Lower lobe of right lung (tissue), 2 donors: Measurements from ENCODE around the gene INF2. TPM values are rescaled to one million over a fixed set of nuclear protein-coding genes. Genes with fewer than 3 reads are reported as not detected.
A peak's percentile ranks its signal among the peaks of the same experiment; 100 is the strongest.

Source experiments
- ATAC-seq, 2 donors: fragments of 200-7000 bp; cut with Tn5 transposase; one replicate each; pipeline ENCODE4 v1.9.1; 2020 to 2022; ENCODE audit warnings: mild to moderate bottlenecking in 2 of 2, moderate library complexity in 2 of 2
- DNase-seq: peaks from one replicate; pipeline ENCODE4 v3.0.0-alpha.2; 2020
- H3K27ac ChIP-seq: fragments of 200-600 bp; one replicate; pipeline ENCODE4 v1.8.0; 2022
- H3K27me3 ChIP-seq: fragments of 200-600 bp; one replicate; pipeline ENCODE4 v1.8.0; 2022; ENCODE audit warnings: low read depth
- H3K36me3 ChIP-seq: fragments of 200-600 bp; one replicate; pipeline ENCODE4 v1.8.0; 2022; ENCODE audit warnings: mild to moderate bottlenecking
- H3K4me1 ChIP-seq: fragments of 200-600 bp; one replicate; pipeline ENCODE4 v1.8.0; 2022
- H3K4me3 ChIP-seq: fragments of 200-600 bp; one replicate; pipeline ENCODE4 v1.8.0; 2022; ENCODE audit warnings: mild to moderate bottlenecking
- H3K9me3 ChIP-seq: fragments of 200-600 bp; one replicate; pipeline ENCODE4 v1.8.0; 2022
- intact Hi-C: fragments of 100-400 bp; cut with DNase I; formaldehyde crosslinking; loops from one replicate; pipeline ENCODE4 v1.11.0; 2022
- total RNA-seq: library from RNA; stranded (reverse); fragmentation: NEBNext Ultra II Directional; extraction: Animal tissue kit (Norgen Biotek cat#: 25700); gene quantifications from one replicate; pipeline ENCODE4 v1.2.1, GENCODE V29; 2021
- TF ChIP-seq, protein P1 (sequence below): fragments of 200-600 bp; IDR thresholded peaks from one replicate; pipeline ENCODE4 v1.8.0; 2022; ENCODE audit warnings: antibody characterized with exemption, mild to moderate bottlenecking
- donor health status: DM: no; HTN: yes; CAD: no; lungs with severe emphysema.

INF2 gene
- total RNA-seq, 1 donor from 2014 or later: 116 TPM

DNA sequence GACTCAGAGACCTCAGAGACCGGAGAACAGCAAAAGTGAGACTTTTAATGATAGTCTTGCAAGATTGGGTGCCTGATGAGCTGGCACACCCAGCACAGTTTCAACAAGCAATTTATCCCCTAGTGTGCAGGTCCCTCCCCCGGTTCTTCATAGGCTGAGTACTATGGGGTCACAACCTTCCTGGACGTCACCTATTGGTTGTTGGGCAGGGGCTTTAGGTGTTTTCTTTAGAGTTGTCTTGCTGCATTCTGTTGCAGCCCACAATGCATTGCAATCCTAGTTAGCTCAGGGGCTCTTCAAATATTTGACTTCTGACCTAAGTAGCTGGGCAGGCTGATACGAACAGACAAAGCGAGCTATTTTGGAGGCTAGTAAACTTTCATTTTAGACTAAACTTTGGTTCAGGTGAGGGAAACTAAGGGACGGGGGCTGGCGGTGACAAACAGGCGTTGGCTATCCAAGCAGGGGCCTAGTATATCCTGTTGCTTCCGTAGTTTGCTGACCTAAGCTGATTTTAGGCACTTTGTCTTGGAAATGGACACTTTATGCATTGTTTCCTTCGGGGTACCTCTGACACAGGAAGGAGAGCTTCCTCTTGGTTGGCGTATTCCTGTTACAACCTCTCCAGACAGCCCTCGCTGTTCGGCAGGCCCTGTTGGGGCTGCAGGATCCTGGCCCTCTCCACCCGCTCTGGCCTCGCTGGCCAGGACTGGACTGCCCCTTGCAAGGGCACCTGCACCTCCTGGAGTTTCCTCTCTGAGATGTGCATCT is 77.6 kb downstream of the INF2 start:
- DNase-seq (no peak), ATAC-seq (peak in 1 of 2 donors; percentile 4)
- Histone ChIP-seq H3K36me3 (peaks cover 25% of the 10 kb centered on the region), H3K4me3 (no peak overlapping the region), H3K27me3 (no peaks in the 10 kb centered on the region), H3K4me1 (peaks cover 20% of the 10 kb centered on the region), H3K27ac (peak overlapping the region; percentile 65), H3K9me3 (no peaks in the 10 kb centered on the region)
- intact Hi-C loops: no loop called here
- TF ChIP-seq, protein P1, sequence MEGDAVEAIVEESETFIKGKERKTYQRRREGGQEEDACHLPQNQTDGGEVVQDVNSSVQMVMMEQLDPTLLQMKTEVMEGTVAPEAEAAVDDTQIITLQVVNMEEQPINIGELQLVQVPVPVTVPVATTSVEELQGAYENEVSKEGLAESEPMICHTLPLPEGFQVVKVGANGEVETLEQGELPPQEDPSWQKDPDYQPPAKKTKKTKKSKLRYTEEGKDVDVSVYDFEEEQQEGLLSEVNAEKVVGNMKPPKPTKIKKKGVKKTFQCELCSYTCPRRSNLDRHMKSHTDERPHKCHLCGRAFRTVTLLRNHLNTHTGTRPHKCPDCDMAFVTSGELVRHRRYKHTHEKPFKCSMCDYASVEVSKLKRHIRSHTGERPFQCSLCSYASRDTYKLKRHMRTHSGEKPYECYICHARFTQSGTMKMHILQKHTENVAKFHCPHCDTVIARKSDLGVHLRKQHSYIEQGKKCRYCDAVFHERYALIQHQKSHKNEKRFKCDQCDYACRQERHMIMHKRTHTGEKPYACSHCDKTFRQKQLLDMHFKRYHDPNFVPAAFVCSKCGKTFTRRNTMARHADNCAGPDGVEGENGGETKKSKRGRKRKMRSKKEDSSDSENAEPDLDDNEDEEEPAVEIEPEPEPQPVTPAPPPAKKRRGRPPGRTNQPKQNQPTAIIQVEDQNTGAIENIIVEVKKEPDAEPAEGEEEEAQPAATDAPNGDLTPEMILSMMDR: no peak

DNA sequence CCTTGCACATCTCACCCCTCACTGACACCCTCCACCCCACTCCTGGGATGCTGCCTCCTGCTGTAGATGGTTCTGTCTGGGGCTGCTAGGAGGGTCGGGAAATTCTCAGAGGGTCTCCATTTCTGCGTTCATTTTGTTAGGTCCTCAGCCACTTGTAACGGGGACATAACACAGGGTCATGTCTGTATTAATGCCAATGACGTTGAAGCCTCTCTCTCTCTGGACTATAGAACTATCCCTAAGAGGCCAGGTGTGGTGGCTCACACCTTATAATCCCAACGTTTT is 78.2 kb downstream of the INF2 start:
- H3K36me3 ChIP-seq: peaks cover 30% of the 10 kb centered on the region
- intact Hi-C loops: no loop called here
- TF ChIP-seq, protein P1: no peak
- no peak for DNase-seq
- H3K4me3 ChIP-seq: no peak overlapping the region
- H3K4me1 ChIP-seq: peaks cover 20% of the 10 kb centered on the region
- peak overlapping the region; percentile 65 for H3K27ac ChIP-seq
- H3K27me3 ChIP-seq: no peaks in the 10 kb centered on the region
- H3K9me3 ChIP-seq: no peaks in the 10 kb centered on the region
- ATAC-seq: no peak

DNA sequence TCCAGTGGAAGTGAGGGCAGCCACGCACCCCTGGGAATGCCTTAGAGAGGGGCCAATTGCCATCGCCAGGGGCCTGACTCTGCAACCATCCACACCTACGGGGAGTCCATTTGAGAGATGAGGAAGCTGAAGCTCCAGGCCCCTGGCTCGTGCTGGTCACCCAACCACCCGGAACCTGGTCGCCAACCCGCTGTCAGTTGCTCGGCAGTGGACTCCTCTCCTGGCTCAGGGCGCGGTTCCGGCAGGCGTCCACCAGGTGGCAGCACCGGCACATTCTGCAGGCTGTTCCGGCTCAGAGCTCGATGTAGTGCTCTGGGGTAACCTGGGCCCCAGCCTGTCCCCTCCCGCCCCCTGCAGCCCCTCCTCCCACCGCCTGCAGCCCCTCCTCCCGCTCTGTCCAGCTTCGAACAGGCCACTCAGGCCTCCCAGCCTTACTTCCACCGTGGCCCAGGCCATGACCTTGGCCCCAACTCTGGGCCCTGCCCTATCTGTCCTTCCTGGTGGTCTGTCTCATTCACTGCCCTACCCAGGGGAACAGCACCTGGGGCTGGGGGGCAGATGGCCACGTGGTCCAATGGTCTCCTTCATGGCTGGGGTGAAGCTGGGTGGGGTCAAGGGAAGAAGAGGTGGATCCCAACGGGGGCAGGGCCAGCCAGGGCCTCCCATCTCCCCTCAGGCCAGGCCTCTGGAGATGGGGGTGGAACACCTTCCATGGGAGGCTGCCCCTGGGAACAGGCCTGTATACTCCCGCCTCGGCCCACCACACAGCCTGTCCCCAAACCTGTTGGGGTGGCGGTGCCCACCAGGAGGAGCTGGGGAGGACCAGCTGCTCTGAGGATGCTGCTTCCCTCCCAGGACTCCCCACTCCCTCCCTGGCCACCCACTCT is 79.3 kb downstream of the INF2 start:
- ATAC-seq (peak; percentile 94), DNase-seq (peak; percentile 92)
- H3K27me3 ChIP-seq: no peaks in the 10 kb centered on the region
- H3K9me3 ChIP-seq: no peaks in the 10 kb centered on the region
- H3K36me3 ChIP-seq: peaks cover 41% of the 10 kb centered on the region
- peak overlapping the region; percentile 27 for H3K27ac ChIP-seq
- peaks cover 20% of the 10 kb centered on the region for H3K4me1 ChIP-seq
- no peak overlapping the region for H3K4me3 ChIP-seq
- TF ChIP-seq, protein P1: peak; percentile 98
- intact Hi-C loops: no loop called here

DNA sequence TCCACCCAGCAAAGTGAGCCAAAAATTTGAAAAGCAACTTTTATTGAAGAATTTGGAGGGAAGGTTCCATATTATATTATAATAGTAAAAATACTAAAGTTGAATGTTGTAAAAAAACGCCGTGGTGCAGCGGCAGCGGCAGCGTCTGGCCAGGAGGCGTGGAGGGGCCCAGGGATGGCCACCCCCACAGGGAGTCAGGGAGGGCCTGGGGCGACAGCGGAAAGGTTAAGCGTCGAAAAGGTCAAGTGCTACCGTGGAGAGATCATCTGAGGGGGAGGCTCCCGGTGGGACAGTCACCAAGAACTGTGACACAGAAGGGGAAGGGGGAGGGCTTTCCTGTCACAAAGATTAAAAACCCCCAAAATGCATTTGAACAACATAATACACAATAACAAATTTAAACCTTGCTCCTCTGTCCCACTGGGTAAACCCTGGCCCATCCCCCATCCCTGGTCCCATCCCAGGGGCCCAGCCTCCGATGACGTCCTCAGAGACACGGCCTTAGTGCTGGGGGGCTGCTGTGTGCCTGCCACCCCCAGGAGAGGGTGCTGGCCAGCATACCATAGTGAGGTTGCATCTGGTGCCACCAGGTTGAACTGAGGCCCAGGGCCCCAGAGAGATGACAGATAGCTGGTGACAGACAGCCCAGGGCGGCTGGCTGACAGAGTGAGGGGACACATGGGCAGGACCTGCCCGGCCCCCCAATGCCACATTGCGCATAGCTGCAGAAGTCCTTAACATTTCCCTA is 80.1 kb downstream of the INF2 start:
- no peak overlapping the region for H3K27ac ChIP-seq
- ATAC-seq (no peak), DNase-seq (no peak)
- intact Hi-C loops: no loop called here
- TF ChIP-seq, protein P1: no peak
- H3K4me1 ChIP-seq: peaks cover 24% of the 10 kb centered on the region
- H3K36me3 ChIP-seq: peaks cover 42% of the 10 kb centered on the region
- H3K9me3 ChIP-seq: no peaks in the 10 kb centered on the region
- no peak overlapping the region for H3K4me3 ChIP-seq
- no peaks in the 10 kb centered on the region for H3K27me3 ChIP-seq

DNA sequence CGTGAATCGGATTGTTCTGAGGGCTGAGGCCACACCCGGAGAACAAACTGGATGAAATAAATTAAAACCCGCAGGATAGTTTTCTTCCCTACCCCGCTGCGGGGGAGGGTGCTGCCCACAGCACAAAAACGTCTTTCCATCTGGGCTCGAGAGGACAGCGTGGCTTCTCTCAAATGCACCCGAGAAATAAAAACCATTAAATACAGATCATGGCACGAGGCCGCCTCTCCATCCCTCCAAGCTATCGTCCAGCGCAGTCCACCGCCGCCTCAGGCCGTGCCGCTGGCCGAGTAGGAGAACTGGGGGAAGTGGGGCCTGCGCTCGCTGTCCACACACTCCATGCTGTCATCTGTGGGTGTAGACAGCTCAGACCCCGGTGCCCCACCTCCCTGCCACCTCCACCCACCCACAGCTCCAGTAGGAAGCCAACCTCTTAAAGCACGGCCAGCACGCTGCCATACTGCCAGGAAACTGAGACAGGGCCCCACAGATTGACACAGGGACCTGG is 80.7 kb downstream of the INF2 start:
- no peaks in the 10 kb centered on the region for H3K27me3 ChIP-seq
- TF ChIP-seq, protein P1: no peak
- peaks cover 28% of the 10 kb centered on the region for H3K4me1 ChIP-seq
- no peak for ATAC-seq
- intact Hi-C loops: no loop called here
- no peaks in the 10 kb centered on the region for H3K9me3 ChIP-seq
- DNase-seq: no peak
- H3K4me3 ChIP-seq: no peak overlapping the region
- no peak overlapping the region for H3K27ac ChIP-seq
- peaks cover 48% of the 10 kb centered on the region for H3K36me3 ChIP-seq
